Parietal lobe (tissue), 1 donor: ENCODE measurements around the gene SORCS3. TPM values are rescaled to one million over a fixed set of nuclear protein-coding genes. Genes with fewer than 3 reads are reported as not detected.

Experiments used
- total RNA-seq: library from RNA; depleted of rRNA; stranded (reverse); fragments of >200 nt; gene quantifications from one replicate; pipeline ENCODE4 v1.2.3, GENCODE V29; 2014

SORCS3 gene
- 23.5 TPM for total RNA-seq

DNA sequence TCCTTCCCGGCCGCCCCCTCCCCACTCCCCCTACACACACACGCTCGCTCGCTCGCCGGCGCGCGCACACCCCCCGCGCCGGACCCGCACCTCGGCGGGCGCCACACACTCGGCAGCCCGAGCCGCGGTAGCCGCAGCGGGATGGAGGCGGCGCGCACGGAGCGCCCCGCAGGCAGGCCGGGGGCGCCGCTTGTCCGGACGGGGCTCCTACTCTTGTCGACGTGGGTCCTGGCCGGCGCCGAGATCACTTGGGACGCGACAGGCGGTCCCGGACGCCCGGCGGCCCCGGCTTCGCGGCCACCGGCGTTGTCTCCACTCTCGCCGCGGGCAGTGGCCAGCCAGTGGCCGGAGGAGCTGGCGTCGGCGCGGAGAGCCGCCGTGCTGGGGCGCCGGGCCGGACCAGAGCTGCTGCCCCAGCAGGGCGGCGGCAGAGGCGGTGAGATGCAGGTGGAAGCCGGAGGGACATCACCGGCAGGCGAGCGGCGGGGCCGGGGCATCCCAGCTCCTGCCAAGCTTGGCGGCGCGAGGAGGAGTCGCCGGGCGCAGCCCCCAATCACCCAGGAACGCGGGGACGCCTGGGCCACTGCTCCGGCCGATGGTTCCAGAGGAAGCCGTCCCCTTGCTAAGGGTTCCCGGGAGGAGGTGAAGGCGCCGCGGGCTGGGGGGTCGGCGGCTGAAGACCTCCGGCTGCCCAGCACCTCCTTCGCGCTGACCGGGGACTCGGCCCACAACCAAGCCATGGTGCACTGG lies at the start of gene SORCS3:
Gene SORCS3 (plus strand): TSS at position 104 of the 750 bp plus-strand sequence.

